A673 (cell line): Measurements from ENCODE around the gene JPT1. TPM values are rescaled to one million over a fixed set of nuclear protein-coding genes. Genes with fewer than 3 reads are reported as not detected.

Source experiments
- BruUV-seq: library from RNA; stranded (reverse); fragments of 400-500 nt; replicated peaks from 2 replicates; lab custom pipeline; 2021; lab: Mats Ljungman, UMichigan
- CTCF ChIA-PET: fragments of 300-600 bp; sonication (Branson Sonifier 250); formaldehyde crosslinking; loops from one replicate; lab custom pipeline; 2022; ENCODE audit warnings: antibody characterized with exemption; lab: Charles Lee
- POLR2A ChIA-PET: fragments of 300-600 bp; sonication (Branson Sonifier 250); formaldehyde crosslinking; loops from one replicate; lab custom pipeline; 2022; ENCODE audit warnings: antibody characterized with exemption; ENCODE audit not compliant: low non-redundant PET; lab: Charles Lee
- DNase-seq: peaks from one replicate; pipeline ENCODE4 v3.0.0-alpha.2; 2015; ENCODE audit warnings: low spot score
- H3K27ac ChIP-seq: fragments of 200-600 bp; sonication (generic); 2 replicates; pipeline ENCODE4 v1.5.1; 2016; ENCODE audit warnings: mixed run types, low read depth, mild to moderate bottlenecking, mixed read lengths, antibody characterized with exemption, low read length; ENCODE audit not compliant: poor library complexity, severe bottlenecking
- H3K27me3 ChIP-seq: fragments of 200-600 bp; sonication (generic); replicated peaks from 2 replicates; pipeline ENCODE4 v1.6.1; 2017; ENCODE audit warnings: mixed run types, low read depth, mild to moderate bottlenecking, mixed read lengths, antibody characterized with exemption, low read length; ENCODE audit not compliant: insufficient read depth, poor library complexity
- H3K36me3 ChIP-seq: fragments of 200-600 bp; sonication (generic); 2 replicates; pipeline ENCODE4 v1.6.1; 2016; ENCODE audit warnings: mixed run types, mild to moderate bottlenecking, mixed read lengths, antibody characterized with exemption, low read length; ENCODE audit not compliant: insufficient read depth, poor library complexity, severe bottlenecking
- H3K4me1 ChIP-seq: fragments of 200-600 bp; sonication (generic); 2 replicates; pipeline ENCODE4 v1.6.1; 2017; ENCODE audit warnings: mixed run types, mild to moderate bottlenecking, mixed read lengths, antibody characterized with exemption, low read length; ENCODE audit not compliant: insufficient read depth, poor library complexity, severe bottlenecking
- H3K4me3 ChIP-seq: fragments of 200-600 bp; sonication (generic); 2 replicates; pipeline ENCODE4 v1.5.1; 2016; ENCODE audit warnings: low read depth, mixed run types, mild to moderate bottlenecking, mixed read lengths, low read length; ENCODE audit not compliant: poor library complexity, severe bottlenecking
- H3K9me3 ChIP-seq: fragments of 200-600 bp; sonication (generic); 2 replicates; pipeline ENCODE4 v1.6.1; 2016; ENCODE audit warnings: mixed run types, low read depth, mild to moderate bottlenecking, mixed read lengths, antibody characterized with exemption, low read length; ENCODE audit not compliant: poor library complexity, severe bottlenecking
- EZH2 ChIP-seq: fragments of 200-600 bp; sonication (generic); IDR thresholded peaks from 2 replicates; pipeline ENCODE4 v1.6.1; 2017; ENCODE audit warnings: borderline replicate concordance, low read depth, mild to moderate bottlenecking, mixed read lengths, antibody characterized with exemption, low read length; ENCODE audit not compliant: poor library complexity, severe bottlenecking
- intact Hi-C: fragments of 100-400 bp; cut with micrococcal nuclease; formaldehyde crosslinking; loops from one replicate; pipeline ENCODE4 v1.10.0; 2022; ENCODE audit not compliant: unreplicated experiment
- total RNA-seq: library from RNA; stranded (reverse); gene quantifications from 2 replicates; pipeline ENCODE4 v1.2.3, GENCODE V29; 2021
- TF ChIP-seq, protein P1 (sequence below): fragments of 300-800, 200-600 bp; sonication (generic); conservative IDR thresholded peaks from 2 replicates; pipeline ENCODE4 v1.5.1; 2017; ENCODE audit warnings: low read depth, mild to moderate bottlenecking, antibody characterized with exemption, low read length, moderate library complexity, mixed read lengths

Gene JPT1
- total RNA-seq, 1 experiment from 2014 or later: 526 TPM

DNA sequence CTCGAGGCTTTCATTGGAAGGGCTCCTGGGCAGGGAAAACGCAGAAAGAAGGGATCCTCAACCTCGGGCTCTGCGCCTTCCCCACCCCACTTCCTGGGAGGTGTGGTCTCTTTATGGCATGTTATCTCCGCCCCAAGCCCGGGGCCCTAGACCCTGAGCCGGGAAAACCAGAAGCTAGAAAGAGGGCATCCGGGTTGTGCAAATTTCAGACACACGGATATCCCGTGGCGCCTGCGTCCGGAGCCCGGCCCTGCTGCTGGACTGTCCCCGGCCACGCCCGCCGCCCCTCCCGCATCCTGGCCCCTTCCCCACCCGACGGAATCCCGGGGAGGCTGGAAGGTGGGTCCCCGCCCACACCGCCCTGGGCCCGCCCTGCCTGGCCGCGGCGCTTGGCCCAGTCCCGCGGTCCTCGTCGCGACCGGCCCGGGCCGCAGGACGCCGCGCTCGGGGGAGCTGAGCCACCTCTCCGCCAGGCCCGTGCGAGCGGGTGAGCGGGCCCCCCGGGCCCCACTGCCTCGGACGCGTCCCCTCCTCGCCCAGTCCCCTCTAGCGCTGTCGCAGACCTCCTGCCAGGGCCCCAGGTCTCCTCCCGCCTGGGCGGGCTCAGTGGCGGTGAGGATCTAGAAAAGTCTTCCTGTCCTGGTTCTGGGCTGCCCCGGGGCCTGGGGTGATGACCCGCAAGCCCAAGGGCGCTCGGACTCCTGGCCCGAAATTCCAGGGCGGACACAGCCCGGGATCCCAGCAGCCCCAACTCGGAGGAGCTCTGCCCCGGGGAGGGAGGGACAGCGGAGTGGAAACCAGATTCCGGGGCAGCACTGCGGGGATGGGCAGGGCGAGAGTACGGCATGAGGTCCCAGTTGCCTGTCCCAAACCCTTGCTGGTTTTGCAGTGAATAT, 66.5 kb downstream of the JPT1 start, which contains the start of gene SLC16A5:
Gene SLC16A5 (plus strand): TSS at position 397 of the 896 bp plus-strand sequence. CDS start 5,683 bp downstream, outside the sequence.
- intact Hi-C loops: no loop called here
- TF ChIP-seq, protein P1, sequence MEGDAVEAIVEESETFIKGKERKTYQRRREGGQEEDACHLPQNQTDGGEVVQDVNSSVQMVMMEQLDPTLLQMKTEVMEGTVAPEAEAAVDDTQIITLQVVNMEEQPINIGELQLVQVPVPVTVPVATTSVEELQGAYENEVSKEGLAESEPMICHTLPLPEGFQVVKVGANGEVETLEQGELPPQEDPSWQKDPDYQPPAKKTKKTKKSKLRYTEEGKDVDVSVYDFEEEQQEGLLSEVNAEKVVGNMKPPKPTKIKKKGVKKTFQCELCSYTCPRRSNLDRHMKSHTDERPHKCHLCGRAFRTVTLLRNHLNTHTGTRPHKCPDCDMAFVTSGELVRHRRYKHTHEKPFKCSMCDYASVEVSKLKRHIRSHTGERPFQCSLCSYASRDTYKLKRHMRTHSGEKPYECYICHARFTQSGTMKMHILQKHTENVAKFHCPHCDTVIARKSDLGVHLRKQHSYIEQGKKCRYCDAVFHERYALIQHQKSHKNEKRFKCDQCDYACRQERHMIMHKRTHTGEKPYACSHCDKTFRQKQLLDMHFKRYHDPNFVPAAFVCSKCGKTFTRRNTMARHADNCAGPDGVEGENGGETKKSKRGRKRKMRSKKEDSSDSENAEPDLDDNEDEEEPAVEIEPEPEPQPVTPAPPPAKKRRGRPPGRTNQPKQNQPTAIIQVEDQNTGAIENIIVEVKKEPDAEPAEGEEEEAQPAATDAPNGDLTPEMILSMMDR: no peak
- no peak for TF ChIP-seq EZH2
- Histone ChIP-seq H3K27me3 (no peaks in the 10 kb centered on the region), H3K4me1 (peaks cover 4% of the 10 kb centered on the region), H3K9me3 (no peaks in the 10 kb centered on the region), H3K4me3 (peak within 1 kb of the TSS; percentile 52), H3K36me3 (no peaks in the 10 kb centered on the region), H3K27ac (peak within 1 kb of the TSS; percentile 56)
- DNase-seq: peak; percentile 74
- BruUV-seq: no TSS peak
- POLR2A ChIA-PET: no interaction called here
- CTCF ChIA-PET: no interaction called here

DNA sequence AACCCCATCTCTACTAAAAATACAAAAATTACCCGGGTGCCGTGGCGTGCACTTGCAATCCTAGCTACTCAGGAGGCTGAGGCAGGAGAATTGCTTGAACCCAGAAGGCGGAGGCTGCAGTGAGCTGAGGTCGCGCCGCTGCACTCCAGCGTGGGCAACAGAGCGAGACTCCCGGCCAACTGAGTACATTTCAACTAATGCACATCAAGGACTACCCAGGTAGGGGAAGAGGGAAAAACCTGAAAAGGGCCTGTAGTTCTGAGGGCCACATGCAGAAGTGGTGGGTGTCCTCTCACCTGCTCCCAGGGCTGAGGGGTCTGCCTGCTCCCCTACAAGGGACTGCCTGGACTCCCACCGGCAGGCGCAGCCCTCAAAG, 67.1 kb downstream of the JPT1 start:
- intact Hi-C loops: no loop called here
- DNase-seq: no peak
- H3K27ac ChIP-seq: peak overlapping the region; percentile 56
- no peaks in the 10 kb centered on the region for H3K9me3 ChIP-seq
- ChIA-PET CTCF (no interaction called here), POLR2A (no interaction called here)
- H3K27me3 ChIP-seq: no peaks in the 10 kb centered on the region
- peaks cover 4% of the 10 kb centered on the region for H3K4me1 ChIP-seq
- no peaks in the 10 kb centered on the region for H3K36me3 ChIP-seq
- peak overlapping the region; percentile 52 for H3K4me3 ChIP-seq
- no peak for TF ChIP-seq EZH2
- TF ChIP-seq, protein P1: no peak
- BruUV-seq: no TSS peak

DNA sequence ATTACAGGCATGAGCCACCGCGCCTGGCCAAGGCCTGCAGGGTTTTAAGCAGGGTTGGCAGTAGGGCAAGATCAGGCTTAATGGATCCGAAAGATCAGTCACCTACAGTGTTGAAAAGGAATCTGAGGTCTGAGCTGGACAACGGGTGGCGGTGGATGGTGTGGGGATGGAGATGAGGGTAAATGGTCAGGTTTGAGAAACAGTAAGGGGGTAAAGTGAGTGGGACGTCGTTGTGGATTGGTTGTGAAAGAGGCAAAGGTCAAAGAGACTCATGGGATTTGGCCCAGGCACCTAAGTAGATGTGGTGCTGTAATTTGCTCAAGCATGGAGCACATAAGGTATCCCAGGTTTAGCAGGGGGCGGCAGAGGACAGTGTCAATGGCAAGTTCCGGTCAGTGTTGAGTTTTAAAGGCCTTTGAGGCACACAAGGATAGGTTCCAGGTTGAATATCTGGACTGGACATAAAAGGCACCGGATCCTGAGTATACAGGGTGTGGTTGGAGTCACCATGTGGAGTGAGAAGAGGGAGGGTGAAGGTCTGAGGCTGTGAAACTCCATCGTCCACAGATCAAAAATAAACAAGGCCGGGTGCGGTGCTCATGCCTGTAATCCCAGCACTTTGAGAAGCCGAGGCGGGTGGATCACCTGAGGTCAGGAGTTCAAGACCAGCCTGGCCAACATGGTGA, 67.7 kb downstream of the JPT1 start:
- CTCF ChIA-PET: no interaction called here
- BruUV-seq: no TSS peak
- POLR2A ChIA-PET: no interaction called here
- no peak for TF ChIP-seq EZH2
- TF ChIP-seq, protein P1: no peak
- Histone ChIP-seq H3K4me1 (peaks cover 4% of the 10 kb centered on the region), H3K27ac (no peak overlapping the region), H3K4me3 (no peak overlapping the region), H3K9me3 (no peaks in the 10 kb centered on the region), H3K27me3 (no peaks in the 10 kb centered on the region), H3K36me3 (no peaks in the 10 kb centered on the region)
- DNase-seq: no peak
- intact Hi-C loops: no loop called here

Other genes starting within 250 kb of the JPT1 start
- not detected in 2 replicates for gene USH1G, start 231.3 kb downstream of the JPT1 start, total RNA-seq
- gene OTOP2, start 230.2 kb downstream of the JPT1 start, total RNA-seq: not detected in 2 replicates
- gene OTOP3, start 218.6 kb downstream of the JPT1 start, total RNA-seq: not detected in 2 replicates
- gene HID1, start 181.8 kb downstream of the JPT1 start, total RNA-seq: 1.2 and 2.9 TPM in 2 replicates
- gene CDR2L, start 166.9 kb downstream of the JPT1 start, total RNA-seq: 5.8 and 7.6 TPM in 2 replicates
- gene MRPL58, start 141.8 kb downstream of the JPT1 start, total RNA-seq: 59.9 and 61.4 TPM in 2 replicates
- 291 and 311 TPM in 2 replicates for gene ATP5PD, start 107.5 kb downstream of the JPT1 start, total RNA-seq
- 25.6 and 25.7 TPM in 2 replicates for gene KCTD2, start 107.3 kb downstream of the JPT1 start, total RNA-seq
- 0.80 and 3.1 TPM in 2 replicates for gene SLC16A5, start 66.6 kb downstream of the JPT1 start, total RNA-seq
- 11.8 and 12.3 TPM in 2 replicates for gene ARMC7, start 44.5 kb downstream of the JPT1 start, total RNA-seq
- gene NT5C, start 22.8 kb downstream of the JPT1 start, total RNA-seq: 43.3 and 50.0 TPM in 2 replicates
- gene SUMO2, start 28.4 kb upstream of the JPT1 start, total RNA-seq: 681 and 703 TPM in 2 replicates
- gene NUP85, start 51.2 kb upstream of the JPT1 start, total RNA-seq: 140 and 156 TPM in 2 replicates
- gene GGA3, start 107.1 kb upstream of the JPT1 start, total RNA-seq: 52.7 and 55.8 TPM in 2 replicates
- gene MRPS7, start 107.4 kb upstream of the JPT1 start, total RNA-seq: 103 and 105 TPM in 2 replicates
- gene MIF4GD, start 116.7 kb upstream of the JPT1 start, total RNA-seq: 14.7 and 22.4 TPM in 2 replicates
- gene SLC25A19, start 134.9 kb upstream of the JPT1 start, total RNA-seq: 40.0 and 45.0 TPM in 2 replicates